ENCODE data around the gene CFD. TPM values are rescaled to one million over a fixed set of nuclear protein-coding genes. Genes with fewer than 3 reads are reported as not detected.

CFD gene
- total RNA-seq, 2 experiments from 2014 or later = 2.3 to 2.9 TPM

DNA sequence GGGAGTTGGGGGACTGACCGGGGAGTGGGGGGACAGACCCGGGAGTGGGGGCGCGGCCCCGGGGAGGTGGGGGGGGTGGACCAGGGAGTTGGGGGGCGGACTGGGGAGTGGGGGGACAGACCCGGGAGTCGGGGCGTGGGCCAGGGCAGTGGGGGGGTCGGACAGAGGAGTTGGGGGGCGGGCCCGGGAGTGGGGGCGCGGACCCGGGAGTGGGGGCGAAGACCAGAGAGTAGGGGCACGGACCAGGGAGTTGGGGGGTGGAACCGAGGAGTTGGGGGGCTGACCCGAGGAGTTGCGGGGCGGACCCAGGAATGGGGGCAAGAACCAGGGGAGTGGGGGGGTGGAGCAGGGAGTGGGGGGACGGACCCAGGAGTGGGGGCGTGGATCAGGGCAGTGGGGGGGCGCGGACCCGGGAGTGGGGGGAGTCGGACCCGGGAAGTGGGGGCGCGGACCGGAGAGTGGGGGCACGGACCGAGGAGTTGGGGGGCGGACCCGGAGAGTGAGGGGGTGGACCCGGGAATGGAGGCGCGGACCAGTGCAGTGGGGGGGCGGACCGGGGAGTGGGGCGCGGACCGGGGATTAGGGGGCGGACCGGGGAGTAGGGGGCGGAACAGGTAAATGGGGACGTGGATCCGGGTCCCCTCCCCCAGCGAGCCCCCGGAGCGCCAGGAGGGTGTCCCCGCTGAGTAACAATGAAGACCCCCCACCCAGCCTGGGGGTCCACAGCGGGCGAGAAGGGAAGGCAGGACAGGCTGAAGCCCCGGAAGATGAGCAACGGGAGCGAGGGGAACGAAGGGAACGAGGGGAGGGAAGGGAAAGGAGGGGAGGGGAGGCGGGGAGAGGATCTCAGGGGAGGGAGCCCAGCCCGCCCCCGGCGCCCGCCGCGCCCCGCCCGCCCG, 53.0 kb downstream of the CFD start:
- Mint-ChIP-seq H3K9me3 (no peaks in the 10 kb centered on the region), H3K36me3 (ENCODE audit: low read depth) (peaks cover 36% of the 10 kb centered on the region), H3K4me1 (ENCODE audit: low read depth) (peaks cover 32% of the 10 kb centered on the region), H3K4me3 (peak overlapping the region; percentile 91), H3K27ac (peak overlapping the region; percentile 94), H3K27me3 (no peaks in the 10 kb centered on the region)
- ATAC-seq (ENCODE audit: poor library complexity) (no peak), DNase-seq (peak in 10 of 14 experiments; percentile 38 to 68 (median 53))
- ChIA-PET CTCF (no interaction called here), POLR2A (interaction anchor here (4.3 kb wide), 1 partner anchor 19 kb away, joined by 20 read pairs; the partner anchor contains the start of genes MED16 and RNU6-9)
- Histone ChIP-seq H3K4me1 (ENCODE audit: insufficient read depth, low read length) (peaks cover 70% of the 10 kb centered on the region), H3K27me3 (ENCODE audit: control insufficient read depth in 1 of 2, insufficient read depth in 2 of 2, low read length in 2 of 2) (peaks cover 4 to 9% of the 10 kb centered on the region in 2 experiments), H3K9me3 (ENCODE audit: control insufficient read depth in 1 of 2, insufficient read depth in 1 of 2, low read length in 2 of 2) (peaks cover 0 to 5% of the 10 kb centered on the region in 2 experiments), H3K36me3 (ENCODE audit: insufficient read depth, low read length) (peaks cover 2% of the 10 kb centered on the region), H3K4me3 (ENCODE audit: low read length) (peak overlapping the region; percentile 82), H3K27ac (ENCODE audit: low read depth in 1 of 2, low read length in 2 of 2) (peak overlapping the region; percentile 92 to 98)
- TF ChIP-seq, protein P1, sequence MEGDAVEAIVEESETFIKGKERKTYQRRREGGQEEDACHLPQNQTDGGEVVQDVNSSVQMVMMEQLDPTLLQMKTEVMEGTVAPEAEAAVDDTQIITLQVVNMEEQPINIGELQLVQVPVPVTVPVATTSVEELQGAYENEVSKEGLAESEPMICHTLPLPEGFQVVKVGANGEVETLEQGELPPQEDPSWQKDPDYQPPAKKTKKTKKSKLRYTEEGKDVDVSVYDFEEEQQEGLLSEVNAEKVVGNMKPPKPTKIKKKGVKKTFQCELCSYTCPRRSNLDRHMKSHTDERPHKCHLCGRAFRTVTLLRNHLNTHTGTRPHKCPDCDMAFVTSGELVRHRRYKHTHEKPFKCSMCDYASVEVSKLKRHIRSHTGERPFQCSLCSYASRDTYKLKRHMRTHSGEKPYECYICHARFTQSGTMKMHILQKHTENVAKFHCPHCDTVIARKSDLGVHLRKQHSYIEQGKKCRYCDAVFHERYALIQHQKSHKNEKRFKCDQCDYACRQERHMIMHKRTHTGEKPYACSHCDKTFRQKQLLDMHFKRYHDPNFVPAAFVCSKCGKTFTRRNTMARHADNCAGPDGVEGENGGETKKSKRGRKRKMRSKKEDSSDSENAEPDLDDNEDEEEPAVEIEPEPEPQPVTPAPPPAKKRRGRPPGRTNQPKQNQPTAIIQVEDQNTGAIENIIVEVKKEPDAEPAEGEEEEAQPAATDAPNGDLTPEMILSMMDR (IDR thresholded peaks at IDR 0.05) = no peak
- intact Hi-C loops (cut with DNase I, micrococcal nuclease) = loop anchor here in 1 of 2 experiments (1.0 kb wide), 1 partner anchor 19 kb away; the partner anchor contains the start of genes MED16 and RNU6-9

Small RNA genes lying within 50 kb of the gene (microRNA-seq; reads per million reads assigned to microRNA genes)
- 1.2 reads per million for gene MIR3187 (ENCODE audit: borderline microRNAs expressed, borderline replicate concordance)

Other genes starting within 250 kb of the CFD start
- 10 to 100 TPM; 54.4 to 56.2 TPM for gene POLRMT, start 226.1 kb upstream of the CFD start, total RNA-seq
- gene FGF22, start 219.8 kb upstream of the CFD start, total RNA-seq = under 1 TPM; 0.42 to 0.49 TPM
- gene RNF126, start 196.4 kb upstream of the CFD start, total RNA-seq = 100 to 1,000 TPM; 112 to 119 TPM
- gene FSTL3, start 183.3 kb upstream of the CFD start, total RNA-seq = 1 to 10 TPM; 2.2 to 3.4 TPM
- gene PRSS57, start 164.2 kb upstream of the CFD start, total RNA-seq = not detected
- not detected for gene PALM, start 150.7 kb upstream of the CFD start, total RNA-seq
- gene MISP, start 108.6 kb upstream of the CFD start, total RNA-seq = not detected
- gene PTBP1, start 62.2 kb upstream of the CFD start, total RNA-seq = 100 to 1,000 TPM; 246 to 252 TPM
- not detected for gene PLPPR3, start 37.7 kb upstream of the CFD start, total RNA-seq
- gene AZU1, start 31.8 kb upstream of the CFD start, total RNA-seq = under 1 TPM; 0.47 to 0.49 TPM
- not detected for gene PRTN3, start 18.7 kb upstream of the CFD start, total RNA-seq
- gene ELANE, start 7.4 kb upstream of the CFD start, total RNA-seq = not detected
- 10 to 100 TPM; 25.8 to 30.1 TPM for gene MED16, start 33.5 kb downstream of the CFD start, total RNA-seq
- gene RNU6-9, start 33.8 kb downstream of the CFD start, total RNA-seq = not detected
- 100 to 1,000 TPM; 309 to 313 TPM for gene R3HDM4, start 53.6 kb downstream of the CFD start, total RNA-seq
- 1 to 10 TPM; 1.5 to 1.6 TPM for gene KISS1R, start 57.7 kb downstream of the CFD start, total RNA-seq
- 1 to 10 TPM; 3.7 to 4.1 TPM for gene ARID3A, start 66.4 kb downstream of the CFD start, total RNA-seq
- 10 to 100 TPM; 16.8 to 17.1 TPM for gene WDR18, start 124.7 kb downstream of the CFD start, total RNA-seq
- under 1 TPM; 0.17 to 0.22 TPM for gene GRIN3B, start 140.8 kb downstream of the CFD start, total RNA-seq
- gene TMEM259, start 161.5 kb downstream of the CFD start, total RNA-seq = 100 to 1,000 TPM; 388 to 390 TPM
- gene RNU6-2, start 161.9 kb downstream of the CFD start, total RNA-seq = not detected
- gene CNN2, start 166.9 kb downstream of the CFD start, total RNA-seq = 100 to 1,000 TPM; 307 to 318 TPM
- gene ABCA7, start 180.4 kb downstream of the CFD start, total RNA-seq = 100 to 1,000 TPM; 114 to 118 TPM
- gene ARHGAP45, start 207.5 kb downstream of the CFD start, total RNA-seq = 100 to 1,000 TPM; 861 to 878 TPM
- 10 to 100 TPM; 45.8 to 49.0 TPM for gene POLR2E, start 235.7 kb downstream of the CFD start, total RNA-seq
- 100 to 1,000 TPM; 174 to 175 TPM for gene GPX4, start 244.3 kb downstream of the CFD start, total RNA-seq